Inflammatory macrophage treated with lipopolysaccharide for 1 hour (primary cell): ENCODE data around the gene HMGCR.

Source experiments
- DNase-seq, 2 donors: peaks; one replicate each; pipeline ENCODE4 v3.0.0-alpha.2; 2020 to 2022

The HMGCR gene

DNA sequence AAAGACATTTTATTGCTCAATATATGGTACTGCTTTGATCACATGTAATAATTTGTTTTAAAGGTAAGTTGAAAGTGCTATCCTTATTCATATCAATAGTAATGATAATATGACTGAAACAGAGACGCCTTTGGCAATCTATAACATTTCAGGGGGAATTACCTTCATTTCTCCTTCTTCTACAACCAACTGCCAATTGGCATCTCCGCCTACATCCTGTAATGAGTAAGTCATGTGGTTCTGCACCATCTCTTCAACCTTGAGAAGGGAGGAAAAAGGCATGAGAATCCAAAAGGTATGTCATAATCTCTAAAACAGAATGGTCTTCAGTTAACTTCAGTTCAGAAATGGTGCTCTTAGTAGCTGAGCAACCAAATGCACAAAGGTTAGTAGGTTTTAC lies 52.4 kb downstream of the HMGCR start:
- DNase-seq = no peak

DNA sequence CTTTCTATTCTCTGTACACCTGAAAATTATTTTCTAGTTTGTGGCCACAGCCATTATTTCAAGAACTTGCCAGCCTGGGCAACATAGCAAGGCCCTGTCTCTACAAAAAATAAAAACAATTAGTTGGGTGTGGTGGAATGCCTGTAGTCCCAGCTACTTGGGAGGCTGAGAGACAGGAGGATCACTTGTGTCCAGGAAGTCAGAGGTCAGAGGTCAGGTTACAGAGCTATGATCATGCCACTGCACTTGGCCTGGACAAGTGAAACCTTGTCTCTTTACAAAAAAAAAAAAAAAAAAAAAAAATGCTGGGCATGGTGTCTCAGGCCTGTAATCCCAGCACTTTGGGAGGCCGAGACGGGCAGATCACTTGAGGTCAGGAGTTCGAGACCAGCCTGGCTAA lies 58.3 kb downstream of the HMGCR start:
- no peak for DNase-seq

DNA sequence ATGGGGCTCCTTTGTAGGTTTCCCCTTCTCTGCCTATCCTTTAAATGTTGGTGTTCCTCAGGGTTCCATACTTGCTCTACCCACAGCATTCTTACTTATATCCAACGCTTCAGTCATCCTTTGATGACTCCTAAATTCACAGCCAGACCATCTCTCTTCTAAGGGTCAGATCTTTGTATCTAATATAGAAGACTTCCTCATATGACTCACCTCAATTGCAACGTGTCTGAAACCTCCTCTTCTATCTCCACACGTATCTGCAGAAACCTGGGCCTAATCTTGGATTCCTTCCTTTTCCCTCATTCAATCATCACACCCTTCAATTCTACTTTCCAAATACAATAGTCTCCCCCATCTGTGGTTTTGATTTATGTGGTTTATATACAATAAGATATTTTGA lies 68.3 kb downstream of the HMGCR start:
- peak in 1 of 2 donors; percentile 8 for DNase-seq
